Muscle layer of colon (tissue), 2 donors: ENCODE measurements around the gene SLC7A7.
A peak's percentile ranks its signal among the peaks of the same experiment; 100 is the strongest.
"Not testable (repeated sequence)": the region's sequence is repeated elsewhere in the genome, so short reads cannot be mapped to it uniquely, and the experiment has no call there.

Experiments
- H3K27ac ChIP-seq: one replicate; pipeline ENCODE4 v1.7.0; 2013; ENCODE audit warnings: low read depth, mild to moderate bottlenecking, low read length, moderate library complexity
- H3K27me3 ChIP-seq, 2 donors: one replicate each; pipeline ENCODE4 v1.7.0; 2013; ENCODE audit warnings: low read length in 2 of 2, mild to moderate bottlenecking in 2 of 2; ENCODE audit not compliant: insufficient read depth in 2 of 2, control insufficient read depth in 1 of 2
- H3K36me3 ChIP-seq: one replicate; pipeline ENCODE4 v1.7.0; 2013; ENCODE audit warnings: mild to moderate bottlenecking, low read length; ENCODE audit not compliant: insufficient read depth
- H3K4me1 ChIP-seq: one replicate; pipeline ENCODE4 v1.7.0; 2013; ENCODE audit warnings: mild to moderate bottlenecking, low read length; ENCODE audit not compliant: insufficient read depth
- H3K4me3 ChIP-seq, 2 donors: one replicate each; pipeline ENCODE4 v1.7.0; 2013; ENCODE audit warnings: low read length in 2 of 2, low read depth in 1 of 2, mild to moderate bottlenecking in 1 of 2, moderate library complexity in 1 of 2
- H3K9ac ChIP-seq: one replicate; pipeline ENCODE4 v1.7.0; 2013; ENCODE audit warnings: low read length
- H3K9me3 ChIP-seq: one replicate; pipeline ENCODE4 v1.7.0; 2013; ENCODE audit warnings: mild to moderate bottlenecking, low read length
- donor health status: abdominal sarcoma.
- donor health status: Adenocarcinoma of cecum.

The SLC7A7 gene

GRCh38 chr14:22829661-22830442 lies 14.6 kb upstream of the SLC7A7 start, which contains the start of gene MRPL52:
Gene MRPL52, plus strand, starts transcription at chr14:22829887. Its CDS starts 26 bp downstream, at chr14:22829913.
- H3K27me3 ChIP-seq = no peaks in the 10 kb centered on the region
- peak within 1 kb of the TSS; percentile 74 for H3K27ac ChIP-seq
- H3K4me3 ChIP-seq = peak within 1 kb of the TSS; percentile 63 to 82
- H3K4me1 ChIP-seq = peaks cover 8% of the 10 kb centered on the region
- peaks cover 7% of the 10 kb centered on the region for H3K36me3 ChIP-seq
- peak within 1 kb of the TSS; percentile 52 for H3K9ac ChIP-seq
- H3K9me3 ChIP-seq = no peaks in the 10 kb centered on the region

GRCh38 chr14:22829076-22829660 lies 13.9 kb upstream of the SLC7A7 start:
- Histone ChIP-seq H3K4me3 (peak overlapping the region; percentile 63 to 82), H3K27ac (peak overlapping the region; percentile 74)
- not testable (repeated sequence) for H3K36me3 ChIP-seq, H3K9me3 ChIP-seq, H3K4me1 ChIP-seq, H3K9ac ChIP-seq, H3K27me3 ChIP-seq

DNA sequence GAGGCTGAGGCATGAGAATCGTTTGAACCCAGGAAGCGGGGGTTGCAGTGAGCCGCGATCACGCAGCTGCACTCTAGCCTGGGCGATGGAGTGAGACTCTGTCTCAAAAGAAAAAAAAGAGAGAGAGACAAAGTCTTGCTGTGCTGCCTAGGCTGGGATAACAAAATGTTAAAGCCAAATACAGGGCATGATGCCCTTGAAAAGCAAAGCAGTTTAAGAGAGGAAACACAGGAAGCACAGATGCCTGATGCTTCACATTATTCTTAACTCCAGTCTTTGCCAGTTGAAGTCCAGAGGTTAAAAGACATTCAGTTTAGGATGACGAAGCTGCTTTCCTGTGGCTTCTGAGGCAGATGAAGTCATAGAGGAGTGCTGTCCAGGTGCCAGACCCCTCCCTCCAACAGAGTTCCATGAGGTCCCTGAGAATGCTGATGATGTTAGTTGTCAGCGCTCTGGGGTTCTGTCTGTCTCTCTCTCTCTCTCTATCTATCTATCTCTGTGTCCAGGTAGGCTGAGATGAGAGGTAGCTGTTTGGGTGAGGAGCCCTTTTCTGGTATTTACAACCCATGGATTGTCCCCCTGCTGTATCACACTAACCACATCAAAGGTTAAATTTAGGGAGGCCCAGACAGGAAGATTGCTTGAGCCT lies 9.6 kb upstream of the SLC7A7 start:
- H3K4me3 ChIP-seq = no peak overlapping the region
- H3K9ac ChIP-seq = no peak overlapping the region
- H3K4me1 ChIP-seq = peaks cover 12% of the 10 kb centered on the region
- no peaks in the 10 kb centered on the region for H3K9me3 ChIP-seq
- H3K27me3 ChIP-seq = no peaks in the 10 kb centered on the region
- H3K27ac ChIP-seq = no peak overlapping the region
- H3K36me3 ChIP-seq = no peaks in the 10 kb centered on the region

GRCh38 chr14:22822571-22823098 lies 7.4 kb upstream of the SLC7A7 start:
- Histone ChIP-seq H3K4me1 (peaks cover 22% of the 10 kb centered on the region), H3K9me3 (no peaks in the 10 kb centered on the region), H3K9ac (peak overlapping the region; percentile 49), H3K36me3 (no peaks in the 10 kb centered on the region), H3K4me3 (peak overlapping the region; percentile 41 to 67), H3K27me3 (no peaks in the 10 kb centered on the region), H3K27ac (peak overlapping the region; percentile 90)

DNA sequence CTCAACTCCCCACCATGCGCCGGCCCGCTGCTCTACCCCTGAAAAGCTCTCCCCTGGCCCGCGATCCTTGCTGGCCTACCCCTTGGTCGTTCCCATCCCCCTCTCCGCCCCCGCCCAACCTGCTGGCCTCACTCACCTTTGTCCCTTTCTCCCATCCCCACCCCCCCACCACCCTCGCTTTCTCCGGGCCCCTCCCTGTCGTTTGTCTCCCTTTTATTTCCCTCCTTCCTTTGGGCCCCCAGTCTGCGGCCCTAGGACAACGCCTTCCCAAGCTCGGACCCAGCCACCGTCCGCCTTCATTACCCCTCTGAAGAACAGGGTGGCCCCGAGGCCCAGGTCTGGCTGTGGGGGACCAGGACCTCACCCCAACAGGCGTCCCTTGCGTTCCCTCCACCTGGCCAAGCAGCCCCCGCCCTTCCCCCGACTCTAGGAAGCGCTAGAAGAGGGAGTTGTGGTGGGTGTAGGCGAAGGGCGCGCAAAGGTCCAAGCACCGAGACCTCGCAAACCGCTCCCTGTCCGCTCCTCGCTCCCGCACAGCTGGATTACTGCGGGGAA lies 6.9 kb upstream of the SLC7A7 start:
- Histone ChIP-seq H3K4me3 (peak overlapping the region; percentile 41 to 67), H3K9ac (peak overlapping the region; percentile 49), H3K27me3 (no peaks in the 10 kb centered on the region), H3K27ac (peak overlapping the region; percentile 90), H3K36me3 (no peaks in the 10 kb centered on the region), H3K9me3 (no peaks in the 10 kb centered on the region), H3K4me1 (peaks cover 22% of the 10 kb centered on the region)

GRCh38 chr14:22821193-22822015 lies 6.2 kb upstream of the SLC7A7 start:
- H3K27ac ChIP-seq = no peak overlapping the region

DNA sequence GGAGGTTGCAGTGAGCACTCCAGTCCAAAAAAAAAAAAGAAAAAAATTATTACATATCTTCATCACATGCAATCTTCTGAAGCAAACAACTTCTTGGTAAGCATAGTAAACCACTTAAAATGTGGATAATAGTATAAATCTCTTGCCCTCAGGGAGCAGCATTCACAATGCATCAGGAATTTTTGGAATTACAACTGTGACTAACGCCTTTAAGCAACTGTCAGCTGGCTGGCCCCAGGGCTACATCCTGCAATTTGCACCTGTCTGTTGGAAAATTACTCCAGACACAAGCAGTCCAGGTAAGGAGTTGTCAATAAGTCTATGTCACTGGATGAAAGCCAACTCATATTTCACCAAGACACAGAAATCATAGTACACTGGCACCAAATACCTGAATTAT lies 5.5 kb upstream of the SLC7A7 start:
- H3K9ac ChIP-seq = no peak overlapping the region
- H3K27ac ChIP-seq = no peak overlapping the region
- no peaks in the 10 kb centered on the region for H3K27me3 ChIP-seq
- H3K36me3 ChIP-seq = no peaks in the 10 kb centered on the region
- no peaks in the 10 kb centered on the region for H3K9me3 ChIP-seq
- no peak overlapping the region for H3K4me3 ChIP-seq
- H3K4me1 ChIP-seq = peaks cover 22% of the 10 kb centered on the region

More at GRCh38 chr14:22821193-22822015, 6.2 kb upstream of the SLC7A7 start:
- H3K9ac ChIP-seq = no peak overlapping the region
- H3K4me1 ChIP-seq = peaks cover 22% of the 10 kb centered on the region
- H3K9me3 ChIP-seq = no peaks in the 10 kb centered on the region
- H3K27me3 ChIP-seq = no peaks in the 10 kb centered on the region
- H3K36me3 ChIP-seq = no peaks in the 10 kb centered on the region
- H3K4me3 ChIP-seq = no peak overlapping the region

GRCh38 chr14:22819151-22819988 lies 4.1 kb upstream of the SLC7A7 start:
- no peaks in the 10 kb centered on the region for H3K9me3 ChIP-seq
- H3K36me3 ChIP-seq = no peaks in the 10 kb centered on the region
- peaks cover 22% of the 10 kb centered on the region for H3K4me1 ChIP-seq
- no peak overlapping the region for H3K9ac ChIP-seq
- H3K27me3 ChIP-seq = no peaks in the 10 kb centered on the region
- peak overlapping the region in 1 of 2 donors; percentile 35 for H3K4me3 ChIP-seq
- peak overlapping the region; percentile 52 for H3K27ac ChIP-seq

GRCh38 chr14:22814373-22814772 lies 862 bp downstream of the SLC7A7 start:
- no peak overlapping the region for H3K9ac ChIP-seq

DNA sequence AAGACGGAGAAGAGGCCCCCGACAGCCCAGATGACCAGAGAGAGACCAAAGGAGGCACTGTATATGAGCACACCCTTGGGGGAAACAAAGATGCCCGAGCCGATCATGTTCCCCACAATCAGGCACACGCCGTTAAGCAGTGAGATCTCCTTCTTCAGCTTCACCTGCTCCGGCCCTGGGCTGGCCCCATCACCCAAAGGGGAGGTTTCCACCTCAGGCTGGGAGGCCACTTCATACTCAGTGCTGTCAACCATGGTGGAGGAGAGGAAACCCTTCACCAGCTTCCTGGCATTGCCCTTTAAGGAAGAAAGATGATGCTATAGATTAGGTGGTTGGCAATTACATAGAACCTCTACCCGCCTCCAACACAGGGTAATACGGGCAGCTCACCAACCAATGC lies 2.1 kb downstream of the SLC7A7 start:
- no peaks in the 10 kb centered on the region for H3K36me3 ChIP-seq
- H3K9ac ChIP-seq = no peak overlapping the region
- no peak overlapping the region for H3K4me3 ChIP-seq
- no peak overlapping the region for H3K27ac ChIP-seq
- H3K4me1 ChIP-seq = no peaks in the 10 kb centered on the region
- H3K27me3 ChIP-seq = no peaks in the 10 kb centered on the region
- H3K9me3 ChIP-seq = no peaks in the 10 kb centered on the region

More at GRCh38 chr14:22814373-22814772, 862 bp downstream of the SLC7A7 start:
- H3K4me1 ChIP-seq = peaks cover 6% of the 10 kb centered on the region
- no peaks in the 10 kb centered on the region for H3K9me3 ChIP-seq
- H3K27me3 ChIP-seq = no peaks in the 10 kb centered on the region
- H3K4me3 ChIP-seq = peak overlapping the region in 1 of 2 donors; percentile 23
- no peaks in the 10 kb centered on the region for H3K36me3 ChIP-seq
- H3K27ac ChIP-seq = no peak overlapping the region
